Peyer's patch (tissue), 4 donors: ENCODE measurements around the gene ELOVL1.

Experiments used
- POLR2A ChIP-seq, 2 donors: fragments of 450-650 bp; IDR thresholded peaks; one replicate each; pipeline ENCODE4 v1.5.1; 2017; ENCODE audit warnings: antibody characterized with exemption in 2 of 2, mild to moderate bottlenecking in 2 of 2, moderate library complexity in 2 of 2
- TF ChIP-seq, protein P1 (sequence below), 6 experiments: fragments of 450-650 bp in 4 of 6; fragments of 200-600 bp in 2 of 6; sonication (generic) in 1 of 6; IDR thresholded peaks; one replicate each; pipeline ENCODE4 v1.5.1; 2017 to 2019; ENCODE audit warnings: antibody characterized with exemption in 6 of 6, mild to moderate bottlenecking in 3 of 6, moderate library complexity in 1 of 6

DNA sequence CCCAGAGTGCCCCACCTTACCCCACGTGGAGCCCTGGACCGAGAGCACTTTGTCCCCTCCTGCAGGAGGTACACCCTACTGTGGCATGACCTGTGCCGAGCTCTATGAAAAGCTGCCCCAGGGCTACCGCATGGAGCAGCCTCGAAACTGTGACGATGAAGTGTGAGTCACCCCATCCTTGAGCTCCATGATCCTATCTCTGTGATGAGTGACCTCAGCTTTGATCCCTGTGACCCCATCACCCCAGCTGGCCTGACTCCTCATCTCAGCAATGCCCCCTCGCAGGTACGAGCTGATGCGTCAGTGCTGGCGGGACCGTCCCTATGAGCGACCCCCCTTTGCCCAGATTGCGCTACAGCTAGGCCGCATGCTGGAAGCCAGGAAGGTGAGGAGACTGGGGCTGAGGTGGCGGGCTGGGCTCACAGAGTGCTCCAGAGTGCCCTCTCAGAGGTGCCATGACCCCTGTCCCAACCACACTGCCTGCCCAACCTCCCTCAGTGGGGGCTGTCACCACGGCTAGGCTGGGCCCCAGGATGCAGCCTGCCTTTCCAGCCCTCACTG lies 46.4 kb downstream of the ELOVL1 start:
- TF ChIP-seq, protein P1, sequence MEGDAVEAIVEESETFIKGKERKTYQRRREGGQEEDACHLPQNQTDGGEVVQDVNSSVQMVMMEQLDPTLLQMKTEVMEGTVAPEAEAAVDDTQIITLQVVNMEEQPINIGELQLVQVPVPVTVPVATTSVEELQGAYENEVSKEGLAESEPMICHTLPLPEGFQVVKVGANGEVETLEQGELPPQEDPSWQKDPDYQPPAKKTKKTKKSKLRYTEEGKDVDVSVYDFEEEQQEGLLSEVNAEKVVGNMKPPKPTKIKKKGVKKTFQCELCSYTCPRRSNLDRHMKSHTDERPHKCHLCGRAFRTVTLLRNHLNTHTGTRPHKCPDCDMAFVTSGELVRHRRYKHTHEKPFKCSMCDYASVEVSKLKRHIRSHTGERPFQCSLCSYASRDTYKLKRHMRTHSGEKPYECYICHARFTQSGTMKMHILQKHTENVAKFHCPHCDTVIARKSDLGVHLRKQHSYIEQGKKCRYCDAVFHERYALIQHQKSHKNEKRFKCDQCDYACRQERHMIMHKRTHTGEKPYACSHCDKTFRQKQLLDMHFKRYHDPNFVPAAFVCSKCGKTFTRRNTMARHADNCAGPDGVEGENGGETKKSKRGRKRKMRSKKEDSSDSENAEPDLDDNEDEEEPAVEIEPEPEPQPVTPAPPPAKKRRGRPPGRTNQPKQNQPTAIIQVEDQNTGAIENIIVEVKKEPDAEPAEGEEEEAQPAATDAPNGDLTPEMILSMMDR (IDR thresholded peaks at IDR 0.05) = no peak
- no peak for TF ChIP-seq POLR2A (IDR thresholded peaks at IDR 0.05)
